GDM1 (cell line): ENCODE measurements around the gene SH2D6.
A peak's percentile ranks its signal among the peaks of the same experiment; 100 is the strongest.
"Not testable (repeated sequence)": the region's sequence is repeated elsewhere in the genome, so short reads cannot be mapped to it uniquely, and the experiment has no call there.

ENCODE experiments used
- DNase-seq: peaks from one replicate; lab custom pipeline; 2025; lab: John Stamatoyannopoulos, UW

SH2D6 gene

GRCh38 chr2:85422072-85422457 is 3.6 kb downstream of the SH2D6 start:
- no peak for DNase-seq

GRCh38 chr2:85423525-85423924 is 5.0 kb downstream of the SH2D6 start:
- no peak for DNase-seq

- DNase-seq = no peak
Observed at GRCh38 chr2:85425588-85425987, 7.1 kb downstream of the SH2D6 start.

GRCh38 chr2:85427300-85427835 is 8.9 kb downstream of the SH2D6 start:
- no peak for DNase-seq

GRCh38 chr2:85428343-85428881 is 9.9 kb downstream of the SH2D6 start:
- peak; percentile 33 for DNase-seq

- no peak for DNase-seq
Observed at GRCh38 chr2:85429213-85429923, 10.9 kb downstream of the SH2D6 start.

GRCh38 chr2:85429924-85430289 is 11.4 kb downstream of the SH2D6 start:
- DNase-seq = no peak

- no peak for DNase-seq
Observed at GRCh38 chr2:85430752-85431569, 12.4 kb downstream of the SH2D6 start.

GRCh38 chr2:85431570-85432205 is 13.2 kb downstream of the SH2D6 start:
- DNase-seq = no peak

- no peak for DNase-seq
Observed at GRCh38 chr2:85433511-85434089, 15.1 kb downstream of the SH2D6 start.

GRCh38 chr2:85434696-85435095 is 16.2 kb downstream of the SH2D6 start:
- DNase-seq = no peak

GRCh38 chr2:85435220-85435958 is 16.9 kb downstream of the SH2D6 start:
- DNase-seq = no peak

GRCh38 chr2:85435981-85436835 is 17.7 kb downstream of the SH2D6 start:
- DNase-seq = no peak

GRCh38 chr2:85436836-85437487 is 18.4 kb downstream of the SH2D6 start:
- DNase-seq = no peak

- peak; percentile 40 for DNase-seq
Observed at GRCh38 chr2:85437488-85438200, 19.1 kb downstream of the SH2D6 start.

- no peak for DNase-seq
Observed at GRCh38 chr2:85438201-85439024, 19.9 kb downstream of the SH2D6 start.

- DNase-seq = no peak
Observed at GRCh38 chr2:85439025-85439472, 20.5 kb downstream of the SH2D6 start.

- not testable (repeated sequence) for DNase-seq
Observed at GRCh38 chr2:85439569-85439968, 21.1 kb downstream of the SH2D6 start.
